Lower leg skin (tissue), 3 donors: ENCODE results near the gene VPS18.

Experiments
- POLR2A ChIP-seq, 2 donors: fragments of 450-650 bp; IDR thresholded peaks; one replicate each; pipeline ENCODE4 v1.6.1; 2016 to 2017; ENCODE audit warnings: antibody characterized with exemption in 2 of 2, mild to moderate bottlenecking in 1 of 2, moderate library complexity in 1 of 2
- TF ChIP-seq, protein P1 (sequence below), 3 donors: fragments of 450-650 bp; IDR thresholded peaks; one replicate each; pipeline ENCODE4 v1.5.1; 2016; ENCODE audit warnings: antibody characterized with exemption in 3 of 3, mild to moderate bottlenecking in 3 of 3, moderate library complexity in 2 of 3

DNA sequence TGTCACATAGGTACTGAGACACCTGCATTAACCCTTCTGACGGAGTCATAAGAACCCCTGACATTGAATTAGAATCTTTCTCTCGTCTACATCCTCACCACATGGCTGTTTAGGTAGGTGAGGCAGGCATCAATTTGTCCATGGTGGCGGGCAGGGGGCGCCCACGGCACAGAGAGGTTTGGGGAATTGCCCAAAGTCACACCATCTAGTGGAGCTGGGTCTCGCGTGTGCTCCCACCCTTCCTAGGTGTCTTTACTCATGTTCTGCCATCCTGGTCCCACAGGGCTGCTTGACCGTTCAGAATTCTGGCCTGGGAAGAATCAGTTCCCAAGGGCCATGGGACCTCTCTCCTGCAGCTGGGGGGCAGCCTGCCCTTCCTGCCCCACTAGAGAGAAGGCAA, 20.2 kb downstream of the VPS18 start:
- TF ChIP-seq, protein P1, sequence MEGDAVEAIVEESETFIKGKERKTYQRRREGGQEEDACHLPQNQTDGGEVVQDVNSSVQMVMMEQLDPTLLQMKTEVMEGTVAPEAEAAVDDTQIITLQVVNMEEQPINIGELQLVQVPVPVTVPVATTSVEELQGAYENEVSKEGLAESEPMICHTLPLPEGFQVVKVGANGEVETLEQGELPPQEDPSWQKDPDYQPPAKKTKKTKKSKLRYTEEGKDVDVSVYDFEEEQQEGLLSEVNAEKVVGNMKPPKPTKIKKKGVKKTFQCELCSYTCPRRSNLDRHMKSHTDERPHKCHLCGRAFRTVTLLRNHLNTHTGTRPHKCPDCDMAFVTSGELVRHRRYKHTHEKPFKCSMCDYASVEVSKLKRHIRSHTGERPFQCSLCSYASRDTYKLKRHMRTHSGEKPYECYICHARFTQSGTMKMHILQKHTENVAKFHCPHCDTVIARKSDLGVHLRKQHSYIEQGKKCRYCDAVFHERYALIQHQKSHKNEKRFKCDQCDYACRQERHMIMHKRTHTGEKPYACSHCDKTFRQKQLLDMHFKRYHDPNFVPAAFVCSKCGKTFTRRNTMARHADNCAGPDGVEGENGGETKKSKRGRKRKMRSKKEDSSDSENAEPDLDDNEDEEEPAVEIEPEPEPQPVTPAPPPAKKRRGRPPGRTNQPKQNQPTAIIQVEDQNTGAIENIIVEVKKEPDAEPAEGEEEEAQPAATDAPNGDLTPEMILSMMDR (IDR thresholded peaks at IDR 0.05), result no peak
- no peak for TF ChIP-seq POLR2A (IDR thresholded peaks at IDR 0.05)
